DMS79 (cell line): ENCODE measurements around the gene ADD2.
"Not testable (repeated sequence)": the region's sequence is repeated elsewhere in the genome, so short reads cannot be mapped to it uniquely, and the experiment has no call there.

Experiments
- DNase-seq: peaks from one replicate; lab custom pipeline; 2025; lab: John Stamatoyannopoulos, UW

Gene ADD2, protein sequence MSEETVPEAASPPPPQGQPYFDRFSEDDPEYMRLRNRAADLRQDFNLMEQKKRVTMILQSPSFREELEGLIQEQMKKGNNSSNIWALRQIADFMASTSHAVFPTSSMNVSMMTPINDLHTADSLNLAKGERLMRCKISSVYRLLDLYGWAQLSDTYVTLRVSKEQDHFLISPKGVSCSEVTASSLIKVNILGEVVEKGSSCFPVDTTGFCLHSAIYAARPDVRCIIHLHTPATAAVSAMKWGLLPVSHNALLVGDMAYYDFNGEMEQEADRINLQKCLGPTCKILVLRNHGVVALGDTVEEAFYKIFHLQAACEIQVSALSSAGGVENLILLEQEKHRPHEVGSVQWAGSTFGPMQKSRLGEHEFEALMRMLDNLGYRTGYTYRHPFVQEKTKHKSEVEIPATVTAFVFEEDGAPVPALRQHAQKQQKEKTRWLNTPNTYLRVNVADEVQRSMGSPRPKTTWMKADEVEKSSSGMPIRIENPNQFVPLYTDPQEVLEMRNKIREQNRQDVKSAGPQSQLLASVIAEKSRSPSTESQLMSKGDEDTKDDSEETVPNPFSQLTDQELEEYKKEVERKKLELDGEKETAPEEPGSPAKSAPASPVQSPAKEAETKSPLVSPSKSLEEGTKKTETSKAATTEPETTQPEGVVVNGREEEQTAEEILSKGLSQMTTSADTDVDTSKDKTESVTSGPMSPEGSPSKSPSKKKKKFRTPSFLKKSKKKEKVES

DNA sequence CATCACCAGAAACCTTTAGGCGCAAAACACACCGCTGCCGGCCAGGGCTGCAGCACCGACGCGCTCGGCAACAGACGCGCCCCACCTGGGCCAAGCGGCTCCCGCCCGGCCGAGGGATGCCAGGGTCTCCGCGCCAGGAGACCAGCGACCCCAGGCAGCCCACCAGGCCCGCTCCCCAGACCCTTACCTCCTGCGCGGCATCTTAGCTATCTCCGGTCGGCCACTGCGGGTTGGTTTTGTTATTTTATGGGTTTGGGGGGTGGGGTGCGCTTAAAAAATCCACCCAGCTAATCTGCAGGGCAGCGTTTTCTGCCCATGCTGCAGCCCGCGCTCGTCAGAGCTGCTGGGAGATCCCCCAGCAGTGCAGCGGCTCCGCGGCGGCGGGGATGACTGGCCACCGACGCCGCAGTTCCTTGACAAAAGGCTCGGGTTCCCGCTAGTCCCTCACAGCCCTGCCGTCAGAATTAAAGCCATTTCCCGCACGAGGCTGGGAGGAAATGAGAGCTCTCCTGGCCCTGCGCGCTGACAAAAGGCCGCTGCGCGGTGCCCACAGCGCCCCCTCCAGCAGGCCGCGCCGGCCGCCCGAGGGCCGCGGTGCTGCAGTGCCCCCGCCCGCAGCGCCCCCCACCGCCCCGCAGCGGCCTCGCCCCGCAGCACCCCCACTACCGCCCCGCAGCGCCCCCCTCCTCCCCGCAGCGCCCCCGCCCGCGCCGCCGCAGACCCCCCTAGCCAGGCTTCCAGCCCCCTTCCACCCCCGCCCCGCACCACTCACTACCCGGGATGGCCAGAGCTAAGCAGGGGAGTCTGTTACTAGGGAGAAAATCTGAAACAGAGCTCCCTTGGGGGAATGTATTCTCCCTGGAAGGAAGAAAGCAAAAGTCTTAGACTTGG is at the start of gene ADD2:
Gene ADD2, minus strand, starts transcription at position 502 of the 891 bp plus-strand sequence. CDS start 61,792 bp downstream, outside the sequence.
- peak; percentile 22 for DNase-seq

DNA sequence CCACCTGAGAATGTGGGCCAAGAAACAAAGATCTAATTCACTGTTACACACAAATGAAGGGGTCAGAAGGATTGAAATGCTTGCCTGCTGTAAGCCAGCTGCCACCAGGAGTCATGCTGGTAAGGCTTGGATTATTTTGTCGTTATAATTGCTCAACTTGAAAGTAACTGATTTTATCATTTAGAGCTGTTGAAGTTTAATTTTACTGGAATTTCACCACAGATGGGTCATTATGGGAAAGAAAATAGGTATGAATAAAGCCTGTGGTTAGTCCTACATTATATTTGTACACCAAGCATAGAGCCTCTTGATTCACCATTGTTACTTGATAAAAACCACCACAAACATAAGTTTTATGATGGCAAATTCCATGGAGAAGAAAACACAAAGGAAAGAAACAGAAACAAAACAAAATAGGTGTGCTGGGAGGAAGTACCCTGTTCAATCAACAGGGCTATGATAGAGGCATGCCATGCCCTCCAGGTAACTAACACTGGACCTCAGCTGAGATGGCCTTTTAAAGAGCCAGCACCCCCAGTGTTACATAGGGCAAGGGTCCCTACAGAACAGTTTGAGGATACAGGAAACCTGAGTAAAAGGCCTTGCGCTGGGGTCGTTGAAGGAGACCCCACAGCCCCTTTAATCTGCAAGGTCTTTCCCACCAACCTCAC is 49.4 kb upstream of the ADD2 start:
- DNase-seq: no peak

DNA sequence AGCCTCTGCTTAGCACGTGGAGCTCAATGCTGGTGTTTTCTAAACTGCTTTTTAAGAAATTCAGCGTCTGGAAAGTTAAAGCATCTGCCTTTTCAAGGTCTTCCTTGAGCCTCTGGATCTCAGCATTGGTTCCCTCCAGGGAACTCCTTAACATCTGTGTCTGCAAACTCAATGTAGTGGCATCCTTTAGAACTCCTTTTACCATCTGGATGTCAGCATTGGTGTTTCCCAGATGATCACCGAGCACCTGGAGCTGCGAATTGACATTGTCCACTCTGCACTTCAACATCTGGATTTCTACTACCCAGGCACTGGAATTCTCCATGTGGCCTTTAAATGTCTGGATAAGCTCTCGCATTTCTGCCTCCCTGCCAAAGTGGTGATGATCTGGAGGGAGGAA is 48.7 kb upstream of the ADD2 start:
- no peak for DNase-seq

DNA sequence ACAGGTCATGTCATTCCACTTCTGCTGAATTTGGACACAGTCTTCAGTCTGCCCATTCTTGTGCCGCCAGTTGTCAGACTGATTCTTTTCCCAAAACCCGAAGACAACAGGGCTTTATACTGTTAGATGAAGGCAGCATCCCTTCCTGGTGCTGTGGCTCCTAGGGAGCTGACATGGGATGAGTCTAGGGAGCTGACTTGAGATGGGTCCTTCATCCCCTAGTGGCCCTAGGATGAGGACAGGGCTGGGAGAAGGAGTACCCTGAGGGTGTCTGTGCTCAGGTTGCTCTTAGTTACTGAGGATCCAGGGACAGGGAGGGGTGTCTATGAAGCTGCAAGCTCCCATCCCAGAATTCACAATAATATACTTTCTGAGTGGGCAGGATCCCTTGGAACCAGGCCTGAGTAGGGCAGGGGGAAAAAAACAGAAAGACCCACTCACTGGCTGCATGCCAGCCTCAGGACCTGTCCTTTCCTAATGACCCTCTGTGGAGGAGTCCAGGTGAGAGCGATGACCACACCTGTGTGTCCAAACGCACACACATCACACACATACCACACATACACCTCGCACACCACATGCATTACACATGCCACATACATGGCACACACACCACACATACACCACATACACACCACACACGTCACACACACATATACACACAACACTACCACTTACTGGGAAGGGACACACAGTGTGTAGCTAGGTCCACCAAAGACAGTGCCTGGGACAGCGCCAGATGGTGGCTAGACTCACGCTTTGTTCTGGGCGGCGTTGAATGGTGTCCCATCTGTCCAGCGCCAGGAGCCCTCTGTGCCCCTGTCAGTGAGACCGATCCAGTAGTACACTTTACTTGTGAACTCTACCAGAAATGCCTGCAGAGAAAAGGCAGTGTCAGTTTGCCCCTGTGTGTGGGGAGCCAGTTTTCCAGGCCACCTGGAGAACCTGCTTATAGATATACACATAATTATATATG is 41.3 kb upstream of the ADD2 start:
- no peak for DNase-seq

DNA sequence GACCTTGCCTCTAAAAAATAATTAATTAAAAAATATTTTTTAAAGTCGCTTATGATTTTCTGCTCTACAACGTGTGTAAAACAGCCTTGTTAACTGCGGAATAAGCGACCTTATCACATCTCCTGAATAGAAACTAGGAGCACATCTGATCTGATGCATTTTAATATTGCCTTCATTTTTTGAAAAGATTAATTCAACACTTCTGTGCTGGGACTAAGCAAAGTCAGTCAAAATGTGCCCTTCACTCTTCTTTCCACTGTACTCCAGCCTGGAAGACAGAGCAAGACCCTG is 39.8 kb upstream of the ADD2 start:
- DNase-seq: no peak

DNA sequence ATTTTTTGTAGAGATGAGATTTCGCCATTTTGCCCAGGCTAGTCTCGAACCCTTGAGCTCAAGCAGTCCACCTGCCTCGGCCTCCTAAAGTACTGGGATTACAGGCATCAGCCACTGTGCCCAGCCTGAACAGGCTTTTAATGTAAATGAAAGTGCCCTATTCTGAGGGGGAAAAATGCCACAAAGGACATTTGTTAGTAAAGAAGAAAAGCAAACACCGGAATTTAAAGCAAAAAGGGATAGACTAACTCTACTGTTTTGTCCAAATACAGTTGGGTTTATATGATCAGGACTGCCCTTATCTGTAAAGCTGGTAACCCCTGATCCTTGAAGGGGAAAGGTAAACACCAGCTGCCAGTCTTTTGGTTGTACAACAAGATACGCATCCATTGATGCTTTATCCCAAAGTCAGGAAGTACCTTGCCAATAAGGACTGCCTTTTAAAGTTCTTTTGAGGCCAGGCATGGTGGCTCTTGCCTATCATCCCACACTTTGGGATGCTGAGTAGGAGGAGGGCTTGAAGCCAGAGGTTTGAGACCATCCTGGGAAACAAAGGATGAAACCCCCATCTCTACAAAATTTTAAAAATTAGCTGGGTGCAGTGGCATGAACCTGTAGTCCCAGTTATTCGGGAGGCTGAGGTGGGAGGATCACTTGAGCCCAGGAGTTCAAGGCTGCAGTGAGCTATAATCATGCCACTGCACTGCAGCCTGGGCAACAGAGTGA is 39.3 kb upstream of the ADD2 start:
- DNase-seq: no peak

DNA sequence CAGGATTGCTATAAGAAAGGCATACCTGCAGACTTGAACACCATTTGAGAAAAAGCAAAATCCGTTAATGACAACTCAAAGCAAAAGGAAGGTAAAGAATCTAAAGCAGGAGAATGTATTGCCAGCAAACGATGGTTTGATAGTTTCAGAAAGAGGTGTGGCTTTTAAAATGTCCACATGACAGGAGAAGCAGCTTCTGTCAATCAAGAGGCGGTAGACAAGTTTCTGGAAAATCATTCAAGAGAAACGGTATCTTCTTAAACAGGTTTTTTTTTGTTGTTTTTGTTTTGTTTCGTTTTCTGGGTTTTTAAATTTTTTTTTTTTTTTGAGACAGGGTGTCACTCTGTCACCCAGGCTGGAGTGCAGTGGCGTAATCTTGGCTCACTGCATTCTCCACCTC is 38.6 kb upstream of the ADD2 start:
- no peak for DNase-seq

DNA sequence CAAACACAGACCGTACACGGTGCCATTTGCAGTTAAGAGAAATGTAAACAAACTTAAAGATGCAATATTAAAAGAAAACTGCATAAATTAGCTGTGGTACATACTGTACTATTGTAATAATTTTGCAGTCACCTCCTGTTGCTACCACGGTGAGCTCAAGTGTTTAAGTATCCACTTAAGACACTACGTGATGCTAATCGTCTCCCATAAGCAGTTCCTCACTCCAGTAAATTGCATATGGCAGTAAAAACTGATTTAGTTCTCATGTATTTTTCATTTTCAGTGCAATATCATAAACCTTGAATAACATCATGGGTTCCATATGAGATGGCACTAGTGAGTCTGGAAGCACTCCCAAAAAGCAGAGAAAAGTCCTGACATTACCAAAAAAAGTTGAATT is 38.0 kb upstream of the ADD2 start:
- peak; percentile 50 for DNase-seq

DNA sequence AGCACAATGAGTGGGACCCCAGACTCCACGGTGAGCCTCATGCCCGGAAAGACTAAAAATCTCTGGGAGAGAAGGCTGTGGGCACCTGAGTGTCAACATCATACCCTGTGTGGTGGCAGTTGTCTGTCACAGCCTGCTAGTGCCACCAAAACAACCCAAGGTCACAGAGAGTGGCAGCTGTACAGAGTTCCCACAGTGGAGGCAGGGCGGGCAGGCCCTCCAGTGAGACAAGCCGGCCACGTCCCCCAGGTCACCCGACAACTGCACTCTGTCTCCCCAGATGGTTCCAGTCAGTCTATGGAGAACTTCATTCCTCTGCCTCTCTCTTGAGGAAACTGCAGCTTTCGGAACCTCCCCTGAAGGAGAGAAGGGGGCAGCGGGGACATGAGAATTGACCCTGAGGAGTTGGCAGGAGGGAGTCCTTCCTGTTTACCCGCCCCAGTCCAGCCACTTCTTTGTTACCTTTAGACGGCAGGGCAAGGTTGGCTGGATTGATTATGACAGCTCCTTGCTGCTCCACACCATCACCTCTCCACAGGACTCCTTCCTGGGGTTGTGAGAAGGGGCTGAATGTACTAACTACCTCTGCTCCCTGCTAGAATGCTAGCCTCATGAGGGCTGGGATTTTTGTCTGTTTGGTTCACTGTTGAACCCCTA is 33.7 kb upstream of the ADD2 start:
- DNase-seq: no peak

DNA sequence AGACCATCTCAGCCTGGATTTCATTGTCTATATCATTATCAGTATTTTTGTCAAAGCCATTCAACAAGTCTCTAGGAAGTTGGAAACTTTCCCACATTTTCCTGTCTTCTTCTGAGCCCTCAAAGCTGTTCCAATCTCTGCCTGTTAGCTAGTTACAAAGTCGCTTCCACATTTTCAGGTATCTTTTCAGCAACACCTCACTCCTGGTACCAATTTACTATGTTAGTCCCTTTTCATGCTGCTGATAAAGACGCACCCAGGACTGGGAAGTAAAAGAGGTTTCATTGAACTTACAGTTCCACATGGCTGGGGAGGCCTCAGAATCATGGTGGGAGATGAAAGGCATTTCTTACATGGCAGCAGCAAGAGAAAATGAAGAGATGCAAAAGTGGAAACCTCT is 31.7 kb upstream of the ADD2 start:
- no peak for DNase-seq

DNA sequence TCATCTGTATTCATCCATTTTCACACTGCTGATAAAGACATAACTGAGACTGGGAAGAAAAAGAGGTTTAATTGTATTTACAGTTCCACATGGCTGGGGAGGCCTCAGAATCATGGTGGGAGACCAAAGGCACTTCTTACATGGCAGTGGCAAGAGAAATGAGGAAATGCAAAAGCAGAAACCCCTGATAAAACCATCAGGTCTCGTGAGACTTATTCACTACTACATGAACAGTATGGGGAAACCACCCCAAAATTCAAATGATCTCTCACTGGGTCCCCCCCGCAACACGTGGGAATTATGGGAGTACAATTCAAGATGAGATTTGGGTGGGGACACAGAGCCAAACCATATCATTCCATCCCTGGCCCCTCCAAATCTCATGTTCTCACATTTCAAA is 30.0 kb upstream of the ADD2 start:
- not testable (repeated sequence) for DNase-seq

DNA sequence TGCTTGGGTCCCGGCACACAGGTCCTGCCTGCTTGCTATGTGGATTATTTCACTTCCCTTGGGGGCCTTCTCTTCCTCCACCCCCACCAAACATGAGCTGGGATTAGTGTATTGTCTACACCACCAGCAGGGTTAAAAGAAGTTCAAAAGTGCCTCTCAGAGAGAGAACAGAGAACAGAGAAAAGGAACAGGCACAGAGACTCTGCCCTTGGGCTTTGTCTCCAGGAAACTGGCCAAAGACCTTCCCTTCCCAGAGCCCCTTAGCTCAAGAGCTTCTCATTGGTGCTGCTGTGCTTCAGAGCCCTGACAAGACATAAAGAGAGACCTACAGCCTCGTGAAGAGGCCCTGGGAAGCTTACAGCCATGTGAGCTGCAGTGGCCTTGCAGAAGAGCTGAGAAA is 29.5 kb upstream of the ADD2 start:
- no peak for DNase-seq

DNA sequence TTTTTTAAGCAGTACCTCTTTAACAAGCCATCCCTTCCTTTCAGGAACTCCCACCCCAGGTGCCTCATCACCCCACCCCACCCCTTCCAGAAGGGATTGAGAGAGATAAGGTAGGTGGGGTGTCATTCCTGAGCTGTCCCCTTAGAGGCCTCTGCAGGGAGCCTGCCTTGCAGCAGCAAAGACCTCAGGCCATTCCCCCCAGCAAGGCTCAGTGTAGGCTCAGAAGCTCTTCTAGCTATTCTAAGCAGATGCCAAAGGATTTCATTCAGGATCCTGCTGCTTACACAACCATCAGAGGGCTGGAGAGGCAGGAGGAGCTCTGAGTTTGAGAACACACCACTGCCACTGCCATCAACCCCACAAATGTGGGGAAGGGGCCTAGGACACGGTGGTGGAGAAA is 28.3 kb upstream of the ADD2 start:
- no peak for DNase-seq

DNA sequence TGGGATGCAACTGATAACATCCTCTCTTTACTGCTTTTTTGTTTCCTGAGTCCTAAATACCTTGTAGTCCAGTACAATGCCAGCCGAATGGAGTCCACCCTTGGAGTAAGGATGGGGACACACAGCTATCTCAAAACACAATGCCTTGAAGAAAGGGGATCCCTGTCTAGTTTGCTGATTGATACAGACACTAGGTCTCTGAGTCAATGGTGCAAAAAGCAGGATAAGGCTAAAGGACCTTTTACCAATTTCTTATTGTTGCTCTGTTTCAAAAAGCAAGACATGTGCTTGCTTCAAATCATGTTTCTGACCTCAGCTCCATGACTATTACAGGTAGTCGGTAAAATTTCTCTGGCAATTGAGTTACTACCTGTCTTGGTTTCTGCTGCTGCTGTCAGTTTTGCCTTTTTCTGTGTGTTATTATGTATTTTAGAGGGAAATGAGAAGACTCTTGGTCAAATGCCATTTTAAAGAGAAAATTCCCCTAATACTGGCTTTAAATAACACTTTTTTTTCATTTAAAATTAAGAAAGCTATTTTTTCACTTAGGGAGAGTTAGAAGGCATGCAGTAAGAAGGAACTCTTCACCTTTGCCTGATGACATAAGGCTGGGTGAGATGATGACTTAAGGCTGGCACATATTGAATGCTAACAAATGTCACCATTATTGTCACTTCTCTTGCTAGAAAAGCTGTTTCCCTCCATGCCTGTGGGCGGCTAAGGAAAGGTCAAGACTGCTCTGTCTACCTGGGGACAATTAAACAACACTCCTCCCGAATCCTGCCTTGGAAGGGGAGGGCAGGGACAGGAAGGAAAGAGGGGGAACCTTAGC is 27.4 kb upstream of the ADD2 start:
- no peak for DNase-seq

DNA sequence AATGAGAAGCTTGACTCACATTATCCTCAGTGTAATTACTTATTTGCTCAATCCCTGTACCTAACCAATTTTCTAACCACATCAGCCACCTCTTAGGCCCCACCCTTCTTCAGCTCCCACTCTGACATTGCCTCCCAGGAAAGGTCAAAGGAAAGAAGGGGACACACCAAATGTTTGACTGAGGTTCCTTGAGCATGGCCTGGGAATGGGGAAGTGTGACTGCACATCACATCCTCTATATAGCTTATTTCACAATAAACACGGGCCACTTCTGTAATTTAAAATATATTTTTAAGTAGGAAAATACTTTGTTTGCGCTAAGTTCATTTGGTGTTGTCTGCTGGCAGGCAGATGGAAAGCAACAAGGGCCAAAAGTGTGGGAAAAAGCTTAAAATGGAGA is 25.4 kb upstream of the ADD2 start:
- no peak for DNase-seq

DNA sequence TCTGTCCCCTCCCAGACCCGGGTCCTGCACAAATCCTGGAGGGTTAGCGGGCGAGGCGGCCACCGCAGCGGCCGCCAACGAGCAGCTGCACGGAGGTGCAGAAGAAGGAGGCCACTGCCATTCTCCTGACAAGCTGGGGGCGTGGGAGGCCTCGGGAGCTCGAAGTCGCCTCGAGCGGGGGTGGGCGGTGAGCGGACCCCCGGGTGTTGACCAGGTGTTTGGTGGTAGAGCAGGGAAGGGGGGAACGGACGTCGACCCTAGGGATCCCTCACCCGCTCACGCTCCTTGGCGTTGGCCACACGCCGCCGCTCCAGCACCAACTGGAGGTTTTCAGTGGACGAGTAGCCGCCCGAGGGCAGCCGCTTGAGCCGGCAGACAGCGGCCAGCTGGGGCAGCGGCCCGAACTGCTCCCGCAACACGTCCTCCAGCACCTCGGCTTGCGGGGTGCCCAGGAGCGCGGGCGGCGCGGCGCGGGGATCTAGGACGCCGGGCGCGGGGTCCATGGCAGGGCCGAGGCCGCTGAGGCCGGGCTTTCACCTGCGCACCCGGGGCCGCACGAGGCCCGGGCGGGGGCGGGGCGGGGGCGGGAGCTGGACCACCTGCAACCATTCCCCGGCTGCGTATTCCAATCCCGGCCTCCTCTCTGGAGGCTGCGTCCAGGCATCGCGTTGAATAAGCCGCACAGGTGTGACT is 22.3 kb upstream of the ADD2 start, which contains the start of gene FIGLA:
Gene FIGLA, minus strand, starts transcription at position 508 of the 693 bp plus-strand sequence. Its CDS starts 5 bp downstream, at position 503.
- DNase-seq: no peak

DNA sequence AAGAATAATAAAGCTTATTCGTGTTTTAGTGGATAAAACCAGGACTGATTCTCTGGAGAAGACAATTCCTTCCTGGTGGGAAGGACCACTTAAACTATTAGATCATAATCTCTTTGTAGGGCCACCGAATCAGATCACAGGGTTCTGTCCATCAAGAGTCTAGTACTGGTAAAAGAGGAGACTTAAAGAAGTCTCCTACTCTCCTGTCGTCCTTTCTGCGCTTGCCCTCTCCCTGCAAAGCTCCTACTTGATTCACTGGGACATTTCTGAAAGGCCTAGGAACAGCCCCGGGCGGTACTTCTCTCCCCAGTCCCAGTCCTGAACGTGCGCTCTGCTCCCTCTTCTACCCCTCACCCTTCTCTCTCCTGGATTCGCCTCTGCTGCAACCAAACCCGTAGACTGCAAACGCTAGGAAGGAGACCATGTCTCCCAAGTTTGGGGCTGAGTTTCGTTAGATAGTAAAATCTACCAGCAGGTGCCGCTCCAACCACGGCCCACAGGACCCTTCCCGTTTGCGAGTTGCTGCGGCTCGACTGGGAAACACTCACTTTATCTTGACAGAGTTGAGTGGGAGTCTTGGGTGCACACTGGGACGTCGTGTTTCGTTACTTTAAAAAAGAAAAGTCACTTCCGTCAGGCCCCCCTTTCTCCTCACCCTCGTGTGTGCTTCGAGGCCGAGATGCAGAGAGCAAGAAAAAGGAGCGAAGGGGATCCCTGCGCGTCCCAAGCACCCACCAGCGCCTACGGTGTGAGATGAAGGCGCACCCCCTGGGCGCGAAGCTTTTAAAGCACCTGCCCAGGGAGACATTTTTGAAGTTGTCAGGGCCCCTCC is 21.5 kb upstream of the ADD2 start:
- DNase-seq: peak; percentile 35
